NCI-H1105 treated with DMSO at 0.1 percent for 48 hours (cell line): ENCODE data around the gene C5orf15.
A peak's percentile ranks its signal among the peaks of the same experiment; 100 is the strongest.
"Not testable (repeated sequence)": the region's sequence is repeated elsewhere in the genome, so short reads cannot be mapped to it uniquely, and the experiment has no call there.

Experiments used
- DNase-seq: peaks from one replicate; lab custom pipeline; 2025; lab: John Stamatoyannopoulos, UW

C5orf15 gene

DNA sequence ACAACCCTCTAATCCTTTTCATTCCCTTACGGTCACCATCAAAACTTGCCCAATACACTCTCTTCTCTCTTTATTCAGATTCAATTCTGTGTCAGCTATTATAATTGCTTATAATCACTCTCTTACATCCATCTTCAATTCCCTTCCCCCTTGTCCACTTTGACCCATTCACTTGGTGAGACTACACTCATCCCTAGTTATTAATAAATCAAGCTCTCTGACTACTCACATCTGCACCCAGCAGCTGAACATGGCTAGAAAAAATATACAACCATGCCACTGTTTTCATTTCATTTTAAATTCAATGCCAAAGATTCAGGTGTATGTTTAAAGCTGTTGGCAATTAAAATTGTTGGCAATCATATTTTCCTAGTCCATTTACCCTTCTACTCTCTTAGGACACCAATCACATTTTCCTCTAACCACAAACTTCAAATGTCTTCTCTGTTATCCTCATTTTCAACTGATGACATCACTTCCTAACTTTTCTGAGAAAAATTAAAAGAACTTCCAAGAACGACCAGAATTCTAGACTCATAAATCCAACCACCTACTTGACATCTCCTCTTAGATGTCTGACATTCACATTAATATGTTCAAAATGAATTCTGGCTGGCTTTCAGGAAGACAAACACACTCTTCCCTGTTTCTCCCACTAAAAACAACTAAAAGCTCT, 5.5 kb downstream of the C5orf15 start:
- no peak for DNase-seq

DNA sequence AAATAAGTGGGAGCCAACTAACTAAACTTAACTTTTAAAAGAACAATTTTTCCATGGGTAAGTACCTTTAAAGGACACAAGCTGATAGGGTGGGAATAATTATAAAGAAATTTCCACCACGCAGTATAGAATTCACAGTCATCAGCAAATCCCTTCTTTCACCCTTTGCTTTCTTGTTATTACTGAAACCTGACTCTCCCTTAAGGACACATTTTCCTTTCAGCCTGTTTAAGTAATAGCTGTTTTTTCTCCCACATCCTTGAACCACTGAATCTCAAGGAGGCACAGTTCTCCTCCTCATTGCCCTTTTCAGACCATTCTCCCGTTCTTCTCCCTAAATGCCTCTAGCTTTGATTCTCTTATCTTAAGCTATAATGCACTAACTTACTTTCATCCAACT, 6.3 kb downstream of the C5orf15 start:
- DNase-seq, result no peak

GRCh38 chr5:133959643-133960042, 8.8 kb downstream of the C5orf15 start:
- DNase-seq, result no peak

GRCh38 chr5:133957591-133957990, 10.8 kb downstream of the C5orf15 start:
- DNase-seq, result no peak

DNA sequence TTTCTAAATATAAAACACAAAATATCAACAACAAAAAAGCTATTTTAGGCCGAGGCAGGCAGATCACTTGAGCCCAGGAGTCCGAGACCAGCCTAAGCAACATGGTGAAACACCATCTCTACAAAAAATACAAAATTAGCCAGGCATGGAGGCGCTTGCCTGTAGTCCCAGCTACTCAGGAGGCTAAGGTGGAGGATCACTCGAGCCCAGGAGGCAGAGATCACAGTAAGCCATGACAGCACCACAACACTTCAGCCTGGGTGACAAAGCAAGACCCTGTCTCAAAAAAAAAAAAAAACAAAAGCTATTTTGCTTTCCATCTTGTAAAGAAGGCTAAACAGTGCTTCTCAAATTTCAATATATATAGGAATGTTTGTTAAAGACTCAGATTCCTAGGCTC, 11.3 kb downstream of the C5orf15 start:
- no peak for DNase-seq

DNA sequence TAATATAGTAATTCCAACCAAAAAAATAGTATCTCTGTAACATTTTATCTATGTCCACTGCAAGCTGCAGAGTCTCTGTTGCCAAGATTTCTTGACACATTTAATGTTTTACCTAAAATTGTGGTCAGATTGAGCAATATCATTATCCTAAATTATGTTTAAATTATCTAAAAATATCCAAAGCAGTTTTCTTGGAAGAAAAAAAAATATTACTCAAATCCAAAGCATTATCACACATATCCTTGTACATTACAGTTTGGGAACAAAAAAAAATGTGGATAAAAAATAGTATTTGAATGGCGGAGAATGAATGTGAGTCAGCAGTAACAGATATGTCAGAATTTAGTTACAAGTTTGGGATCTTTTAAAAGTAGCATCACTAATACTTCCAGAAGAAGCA, 12.2 kb downstream of the C5orf15 start:
- DNase-seq, result not testable (repeated sequence)

- DNase-seq, result no peak
Observed at GRCh38 chr5:133953568-133954145, 14.8 kb downstream of the C5orf15 start.

DNA sequence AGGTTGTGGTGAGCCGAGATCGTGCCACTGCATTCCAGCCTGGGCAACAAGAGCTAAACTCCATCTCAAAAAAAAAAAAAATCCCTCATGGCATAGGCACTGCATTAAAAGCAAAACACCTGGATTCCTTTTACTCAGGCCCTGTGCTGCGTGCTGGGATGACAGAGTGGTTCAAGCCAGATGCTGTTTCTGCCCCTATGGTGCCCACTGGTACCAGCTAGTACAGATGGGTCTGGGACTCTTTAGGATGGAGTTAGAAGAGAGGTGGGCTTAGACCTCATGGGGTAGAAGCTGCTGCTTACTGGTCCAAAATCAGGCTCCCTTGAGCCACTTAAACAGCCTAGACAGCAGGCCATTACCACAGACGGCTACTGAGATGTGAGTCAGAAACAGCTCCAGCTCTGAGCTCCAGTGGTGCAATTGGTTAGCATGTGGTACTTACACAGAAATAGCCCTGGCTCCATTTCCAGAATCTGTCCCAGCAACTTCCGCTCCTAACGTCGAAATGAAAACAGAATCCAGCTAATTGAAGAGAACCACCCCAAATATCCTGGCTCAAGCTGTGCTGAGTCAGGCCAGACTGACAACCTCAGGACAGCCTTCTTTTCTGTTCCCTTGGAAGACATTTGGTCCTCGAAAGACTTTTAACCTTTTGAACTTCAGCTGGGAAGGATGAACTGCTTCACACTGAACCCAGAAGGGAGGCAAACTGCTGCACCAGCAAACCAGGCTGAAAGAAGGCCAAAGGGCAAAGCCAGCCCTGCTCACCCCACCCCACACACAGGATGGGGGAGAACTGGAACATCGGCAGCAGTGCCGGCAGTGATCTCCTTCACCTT, 15.5 kb downstream of the C5orf15 start:
- no peak for DNase-seq

DNA sequence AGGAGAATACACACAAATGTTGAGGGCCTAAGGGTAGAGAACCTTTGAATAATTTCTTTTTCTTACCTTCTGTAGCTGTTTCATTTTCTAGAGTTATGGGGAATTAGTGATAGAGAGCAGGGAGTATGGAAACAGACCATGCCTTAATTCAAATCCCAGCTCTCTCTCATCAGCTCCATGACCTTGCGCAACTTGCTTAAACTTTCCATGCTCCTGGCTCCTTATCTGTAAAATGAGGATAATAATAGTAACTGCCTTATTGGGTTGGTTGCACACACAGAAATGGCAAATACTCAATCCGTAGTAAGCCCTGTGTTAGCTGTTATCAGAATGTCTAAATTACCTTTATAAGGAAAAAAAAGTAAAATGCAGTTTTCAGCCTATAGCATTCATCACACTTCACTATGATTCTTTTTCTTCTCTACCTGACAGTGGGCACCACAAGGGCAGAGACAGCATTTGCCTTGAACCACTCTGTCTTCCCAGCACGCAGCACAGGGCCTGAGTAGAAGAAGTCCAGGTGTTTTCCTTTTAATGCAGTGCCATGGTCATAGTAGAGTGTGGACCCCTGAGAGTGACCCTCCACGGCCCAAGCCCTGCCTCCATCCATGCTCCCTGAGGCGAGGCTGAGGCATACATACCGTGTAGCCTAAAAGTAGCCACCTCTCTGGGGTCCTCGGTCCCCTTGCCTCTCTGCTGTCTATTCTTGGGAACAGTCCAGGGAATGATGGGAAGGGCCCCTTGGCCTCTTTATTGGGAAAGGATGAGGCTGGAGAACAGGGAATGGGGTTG, 17.4 kb downstream of the C5orf15 start:
- DNase-seq, result no peak

DNA sequence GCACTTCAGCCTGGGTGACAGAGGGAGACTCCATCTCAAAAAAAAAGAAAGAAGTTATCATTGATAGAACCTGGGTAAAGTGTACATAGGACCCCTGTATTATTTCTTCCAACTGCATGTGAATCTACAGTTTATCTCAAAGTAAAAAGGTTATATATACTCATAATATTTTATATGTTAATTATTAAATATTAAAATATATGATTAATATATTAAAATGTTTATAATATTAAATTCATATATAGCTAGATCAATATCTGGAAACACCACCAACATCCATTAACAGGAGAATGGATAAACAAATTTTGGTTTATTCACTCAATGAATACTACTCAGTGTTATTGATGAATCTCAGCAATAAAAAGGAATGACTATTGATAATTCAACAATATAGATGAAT, 19.7 kb downstream of the C5orf15 start:
- no peak for DNase-seq

DNA sequence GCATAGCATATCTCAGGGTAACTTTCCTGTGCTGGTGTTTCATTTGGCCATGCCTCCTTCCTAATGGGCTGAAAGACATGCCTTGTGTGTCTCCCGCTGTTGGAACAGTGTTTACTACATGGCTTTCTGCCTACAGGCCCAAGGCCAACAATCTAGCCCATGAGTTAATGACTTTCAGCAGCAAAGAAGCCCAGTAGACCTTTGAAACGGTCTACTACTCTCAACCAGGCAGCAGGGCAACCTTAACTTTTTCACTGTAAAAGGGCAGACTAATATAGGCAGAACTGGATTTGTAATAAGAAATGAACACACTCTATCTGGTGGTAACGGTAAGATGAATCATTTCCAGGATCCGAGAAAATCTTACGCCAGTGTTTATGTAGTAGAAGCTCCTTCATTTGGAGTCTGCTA, 21.0 kb downstream of the C5orf15 start:
- DNase-seq, result no peak

DNA sequence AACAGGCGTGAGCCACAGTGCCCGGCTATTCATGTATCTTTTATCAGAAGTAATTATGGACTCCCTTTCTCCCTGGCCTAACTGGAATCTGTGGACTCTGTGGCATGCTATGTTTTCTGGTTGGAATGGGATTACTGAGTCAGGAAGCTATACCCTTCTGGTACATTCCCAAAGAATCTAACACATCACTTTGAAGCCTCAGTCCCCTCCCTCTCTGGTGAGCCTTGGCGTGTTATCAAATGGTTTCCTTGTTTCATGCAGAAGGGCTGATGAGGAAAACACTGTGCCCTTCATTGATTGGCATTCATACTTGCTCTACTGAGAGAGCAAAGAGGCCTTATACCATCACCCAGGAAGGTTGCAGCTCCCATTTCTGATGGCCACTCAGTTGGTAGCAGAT, 22.9 kb downstream of the C5orf15 start:
- no peak for DNase-seq

GRCh38 chr5:133944263-133945185, 23.9 kb downstream of the C5orf15 start:
- DNase-seq, result peak; percentile 38

DNA sequence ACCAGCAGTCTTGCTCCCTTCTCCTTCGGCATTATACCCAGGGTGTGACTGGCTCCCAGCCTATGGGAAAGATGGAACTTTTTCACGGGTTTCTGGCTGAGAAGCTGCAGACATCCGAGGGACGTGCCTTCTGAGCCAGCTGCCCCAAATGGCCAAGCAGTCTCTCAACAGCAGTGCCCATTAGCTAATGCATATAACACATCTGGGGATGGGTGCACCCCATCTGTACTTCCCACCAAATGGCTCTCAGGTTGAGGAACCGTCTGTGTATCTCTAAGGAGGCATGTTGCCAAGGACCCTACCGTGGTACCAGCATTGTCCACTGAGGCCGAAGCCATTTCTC, 25.0 kb downstream of the C5orf15 start:
- DNase-seq, result no peak

DNA sequence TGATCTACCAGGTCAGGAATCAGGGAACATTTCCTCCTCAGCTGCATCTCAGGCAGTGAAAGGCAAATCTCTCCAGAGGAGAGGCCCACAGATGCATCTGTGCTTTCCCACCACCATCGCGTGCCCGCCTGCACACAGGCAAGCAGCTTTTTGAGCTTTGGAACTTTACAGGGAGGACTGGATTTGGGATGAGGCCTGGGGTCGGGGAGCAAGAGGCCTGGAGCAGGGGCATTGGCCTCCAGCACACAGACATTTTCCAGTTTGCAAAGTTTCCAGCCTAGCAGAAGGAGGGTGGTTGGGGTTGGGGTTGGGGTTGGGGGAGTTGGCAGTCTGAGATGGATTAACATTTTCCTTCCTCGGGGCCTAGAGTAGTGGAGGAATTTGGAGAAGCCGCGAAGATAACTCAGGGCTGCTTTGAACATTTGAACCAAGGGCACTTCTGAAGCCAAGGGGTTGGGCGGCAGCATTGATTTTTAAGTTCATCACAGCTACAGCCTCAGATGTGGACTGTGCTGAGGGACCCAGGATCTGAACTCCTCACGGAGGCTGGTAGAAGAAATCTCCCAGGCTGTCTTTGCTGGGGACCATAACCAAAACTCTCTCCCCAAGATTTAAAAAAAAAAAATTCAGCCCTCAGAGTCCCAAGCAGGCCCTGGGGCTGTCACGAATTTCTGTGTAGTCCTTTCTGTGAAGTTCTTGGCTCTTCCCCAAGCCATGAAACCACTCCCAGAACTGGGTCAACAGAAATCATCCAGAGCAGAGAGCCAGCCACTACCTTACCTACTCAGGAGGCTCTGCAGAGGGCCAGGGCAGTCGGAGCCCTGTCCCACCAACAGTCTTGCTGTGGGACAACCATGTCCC, 25.6 kb downstream of the C5orf15 start:
- DNase-seq, result no peak

GRCh38 chr5:133941456-133942196, 26.8 kb downstream of the C5orf15 start:
- no peak for DNase-seq

DNA sequence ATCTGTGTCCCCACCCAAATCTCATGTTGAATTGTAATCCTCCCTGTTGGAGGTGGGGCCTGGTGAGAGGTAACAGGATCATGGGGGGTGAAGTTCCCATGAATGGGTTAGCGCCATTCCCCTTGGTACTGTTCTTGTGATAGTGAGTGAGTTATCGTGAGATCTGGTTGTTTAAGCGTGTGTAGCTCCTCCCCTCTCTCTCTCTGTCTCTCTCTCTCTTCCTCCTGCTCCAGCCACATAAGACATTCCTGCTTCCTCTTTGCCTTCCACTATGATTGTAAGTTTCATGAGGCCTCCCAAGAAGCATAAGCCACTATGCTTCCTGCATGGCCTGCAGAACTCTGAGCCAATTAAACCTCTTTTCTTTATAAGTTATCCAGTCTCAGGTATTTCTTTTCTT, 28.8 kb downstream of the C5orf15 start:
- DNase-seq, result no peak

DNA sequence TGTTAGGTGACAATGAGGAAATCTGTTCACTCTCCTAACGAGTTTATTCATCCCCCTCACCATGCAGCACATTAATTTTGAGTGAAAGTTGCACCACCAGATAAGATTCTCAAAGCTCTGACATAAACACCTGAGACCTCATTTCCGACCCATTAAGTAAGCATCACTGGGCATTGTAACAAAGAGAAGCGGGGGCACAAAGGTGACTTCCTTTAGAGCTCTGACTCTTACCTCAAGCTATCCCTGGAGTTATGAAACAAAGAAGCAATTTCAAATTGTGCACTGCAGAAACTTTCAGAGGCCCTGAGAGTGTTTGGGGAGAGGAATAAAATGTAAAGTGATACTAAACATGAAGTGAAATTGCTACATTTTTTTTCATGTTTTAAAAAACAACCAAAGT, 29.5 kb downstream of the C5orf15 start:
- no peak for DNase-seq

DNA sequence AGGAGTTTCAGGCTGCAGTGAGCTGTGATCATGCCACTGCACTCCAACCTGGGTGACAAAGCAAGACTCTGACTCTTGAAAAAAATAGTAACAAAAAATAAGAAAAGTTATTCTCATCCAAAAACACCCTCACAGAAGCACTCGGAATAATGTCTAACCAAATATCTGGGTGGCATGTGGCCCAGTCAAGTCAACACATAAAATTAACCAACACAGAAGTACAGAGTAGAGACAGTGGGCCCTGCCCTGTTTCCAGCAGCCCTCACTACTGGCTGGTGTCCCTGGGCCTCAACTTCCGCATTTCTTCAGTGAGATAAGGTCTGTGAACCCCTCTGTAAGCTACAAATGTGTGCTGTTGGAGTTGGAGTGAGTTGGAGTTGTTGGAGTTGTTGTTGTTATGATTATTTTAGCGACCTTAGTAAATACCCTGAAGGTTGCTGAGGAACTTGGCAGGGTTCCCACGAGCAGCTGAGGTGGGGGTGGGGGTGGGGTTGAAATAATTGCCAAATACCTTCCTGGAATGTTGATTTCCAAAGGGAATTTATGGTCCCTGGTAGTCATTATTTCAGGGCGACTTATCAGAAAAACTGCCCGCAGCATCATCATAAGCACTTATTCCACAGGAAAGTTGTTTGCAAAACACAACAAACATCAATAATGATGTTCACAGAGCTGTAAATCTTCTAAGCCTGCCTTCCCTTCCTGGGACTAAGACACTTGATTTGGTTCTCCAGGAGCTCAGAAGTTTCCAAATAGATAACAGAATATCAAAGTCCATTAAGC, 30.2 kb downstream of the C5orf15 start:
- DNase-seq, result no peak
